Prostate gland (tissue), 2 donors: Measurements from ENCODE around the gene MRPL58.

ENCODE experiments used
- CTCF ChIP-seq, 4 experiments: fragments of 200-600 bp in 2 of 4; fragments of 450-650 bp in 2 of 4; sonication (generic) in 2 of 4; IDR thresholded peaks; 1 replicate in 3 of 4; 2 replicates in 1 of 4; pipeline ENCODE4 v1.5.1; 2016 to 2019; ENCODE audit warnings: antibody characterized with exemption in 4 of 4, mild to moderate bottlenecking in 2 of 4, moderate library complexity in 2 of 4
- POLR2A ChIP-seq: fragments of 450-650 bp; IDR thresholded peaks from one replicate; pipeline ENCODE4 v1.6.1; 2016; ENCODE audit warnings: antibody characterized with exemption, mild to moderate bottlenecking
- POLR2AphosphoS5 ChIP-seq: sonication (generic); formaldehyde crosslinking; IDR thresholded peaks from one replicate; pipeline ENCODE4 v1.6.1; 2017; ENCODE audit warnings: antibody characterized with exemption

GRCh38 chr17:75004371-75004770 lies 8.1 kb upstream of the MRPL58 start:
- TF ChIP-seq CTCF (IDR thresholded peaks at IDR 0.05) = no peak
- TF ChIP-seq POLR2A = no peak
- no peak for TF ChIP-seq POLR2AphosphoS5
